ENCODE measurements around the gene KPNA3. TPM values are rescaled to one million over a fixed set of nuclear protein-coding genes. Genes with fewer than 3 reads are reported as not detected.
"Not testable (repeated sequence)": the region's sequence is repeated elsewhere in the genome, so short reads cannot be mapped to it uniquely, and the experiment has no call there.

Gene KPNA3
- total RNA-seq, 1 donor from 2014 or later, result 60.0 TPM

GRCh38 chr13:49779721-49780120 is 12.8 kb downstream of the KPNA3 start:
- Histone ChIP-seq H3K36me3 (no peaks in the 10 kb centered on the region), H3K27me3 (ENCODE audit: low read depth) (no peaks in the 10 kb centered on the region), H3K9me3 (replicated peaks) (no peaks in the 10 kb centered on the region), H3K27ac (replicated peaks) (no peak overlapping the region), H3K4me3 (no peak overlapping the region), H3K4me1 (peaks cover 58% of the 10 kb centered on the region)
- intact Hi-C loops (cut with micrococcal nuclease), result no loop called here
- TF ChIP-seq CTCF (IDR thresholded peaks at IDR 0.05; ENCODE audit: borderline replicate concordance), result no peak
- DNase-seq, result no peak

- Histone ChIP-seq H3K4me3 (no peak overlapping the region), H3K27me3 (ENCODE audit: low read depth) (no peaks in the 10 kb centered on the region), H3K27ac (replicated peaks) (no peak overlapping the region), H3K4me1 (peaks cover 49% of the 10 kb centered on the region), H3K9me3 (replicated peaks) (no peaks in the 10 kb centered on the region), H3K36me3 (no peaks in the 10 kb centered on the region)
- no peak for DNase-seq
- intact Hi-C loops (cut with micrococcal nuclease), result no loop called here
- no peak for TF ChIP-seq CTCF (IDR thresholded peaks at IDR 0.05; ENCODE audit: borderline replicate concordance)
Observed at GRCh38 chr13:49777746-49778614, 14.5 kb downstream of the KPNA3 start.

- Histone ChIP-seq H3K27ac (replicated peaks) (no peak overlapping the region), H3K27me3 (ENCODE audit: low read depth) (no peaks in the 10 kb centered on the region), H3K36me3 (no peaks in the 10 kb centered on the region), H3K9me3 (replicated peaks) (no peaks in the 10 kb centered on the region), H3K4me3 (no peak overlapping the region), H3K4me1 (peaks cover 38% of the 10 kb centered on the region)
- no peak for TF ChIP-seq CTCF (IDR thresholded peaks at IDR 0.05; ENCODE audit: borderline replicate concordance)
- intact Hi-C loops (cut with micrococcal nuclease), result no loop called here
- no peak for DNase-seq
Observed at GRCh38 chr13:49776871-49777270, 15.6 kb downstream of the KPNA3 start.

GRCh38 chr13:49774376-49775005 is 18.0 kb downstream of the KPNA3 start:
- intact Hi-C loops (cut with micrococcal nuclease), result no loop called here
- no peak for TF ChIP-seq CTCF (IDR thresholded peaks at IDR 0.05; ENCODE audit: borderline replicate concordance)

GRCh38 chr13:49772828-49773227 is 19.7 kb downstream of the KPNA3 start:
- TF ChIP-seq CTCF (IDR thresholded peaks at IDR 0.05; ENCODE audit: borderline replicate concordance), result no peak
- Histone ChIP-seq H3K4me1 (peaks cover 23% of the 10 kb centered on the region), H3K27ac (replicated peaks) (no peak overlapping the region), H3K4me3 (no peak overlapping the region), H3K36me3 (no peaks in the 10 kb centered on the region), H3K27me3 (ENCODE audit: low read depth) (no peaks in the 10 kb centered on the region), H3K9me3 (replicated peaks) (no peaks in the 10 kb centered on the region)
- DNase-seq, result no peak
- intact Hi-C loops (cut with micrococcal nuclease), result no loop called here

More at GRCh38 chr13:49774376-49775005, 18.0 kb downstream of the KPNA3 start:
- H3K36me3 ChIP-seq, result no peaks in the 10 kb centered on the region
- no peaks in the 10 kb centered on the region for H3K9me3 ChIP-seq (replicated peaks)
- DNase-seq, result no peak
- H3K27ac ChIP-seq (replicated peaks), result no peak overlapping the region
- H3K4me1 ChIP-seq, result peaks cover 23% of the 10 kb centered on the region
- no peak overlapping the region for H3K4me3 ChIP-seq
- H3K27me3 ChIP-seq (ENCODE audit: low read depth), result no peaks in the 10 kb centered on the region

- H3K27ac ChIP-seq (replicated peaks); H3K36me3 ChIP-seq; H3K27me3 ChIP-seq (ENCODE audit: low read depth); intact Hi-C loops (cut with micrococcal nuclease); H3K9me3 ChIP-seq (replicated peaks); DNase-seq; H3K4me3 ChIP-seq: not testable (repeated sequence)
- peaks cover 11% of the 10 kb centered on the region for H3K4me1 ChIP-seq
Observed at GRCh38 chr13:49761811-49762210, 30.7 kb downstream of the KPNA3 start.

Measured in left ventricle myocardium inferior (tissue), 1 donor.